Measurements from ENCODE around the gene DIAPH2. TPM values are rescaled to one million over a fixed set of nuclear protein-coding genes. Genes with fewer than 3 reads are reported as not detected.

Gene DIAPH2
- total and polyA plus RNA-seq, 9 of the 15 experiments (the other 6 are each of a cell fraction or from before 2014, with no cell fraction given): 0.01 to 0.18 (median 0.07) TPM; not detected in 1

DNA sequence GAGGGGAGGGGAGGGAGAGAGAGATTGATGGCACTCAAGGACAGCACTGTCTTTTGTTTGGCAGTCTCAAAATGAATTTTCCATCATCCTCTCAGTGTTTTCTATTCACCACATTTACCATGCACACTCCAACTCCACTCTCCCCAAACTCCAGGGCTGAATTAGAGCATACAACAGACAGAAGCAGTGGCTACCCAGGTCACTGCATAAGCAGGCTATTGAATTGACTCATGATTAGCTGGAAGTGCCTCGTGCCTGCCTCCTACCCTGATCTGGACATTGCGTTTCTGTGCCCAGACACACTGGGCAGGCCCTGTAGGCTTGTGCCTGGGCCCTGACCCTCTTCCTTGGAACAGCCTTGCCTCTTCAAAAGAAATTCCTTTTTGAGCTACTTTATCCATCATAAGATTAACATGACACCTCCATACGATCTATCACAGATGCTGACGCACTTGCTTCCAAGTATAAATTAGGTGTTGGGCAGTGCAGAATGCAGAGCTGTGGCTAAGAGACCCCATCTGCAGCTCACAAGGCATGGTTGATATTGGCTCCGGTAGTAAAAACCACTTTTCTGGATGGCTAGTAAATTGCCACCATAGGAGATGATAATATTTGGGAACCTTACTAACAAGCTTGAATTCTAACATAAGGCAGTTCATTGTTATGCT lies 952.0 kb downstream of the DIAPH2 start:
- Histone ChIP-seq H3K9me3 (replicated peaks; ENCODE audit: control insufficient read depth, insufficient read depth, low read depth, low read length) (no peaks in the 10 kb centered on the region), H4K20me1 (replicated peaks; ENCODE audit: control insufficient read depth, insufficient read depth, low read length) (no peaks in the 10 kb centered on the region), H3K27me3 (ENCODE audit: control insufficient read depth in 2 of 2, insufficient read depth in 2 of 2, low read length in 2 of 2) (no peaks in the 10 kb centered on the region), H3K36me3 (ENCODE audit: control insufficient read depth, insufficient read depth, low read length) (no peaks in the 10 kb centered on the region), H2AFZ (ENCODE audit: low read depth, low read length) (no peak overlapping the region), H3K9me1 (ENCODE audit: control insufficient read depth, insufficient read depth, low read length) (no peaks in the 10 kb centered on the region), H3K4me3 (no peak overlapping the region), H3K4me1 (replicated peaks in 1 of 2; ENCODE audit: control insufficient read depth in 2 of 2, insufficient read depth in 2 of 2, low read length in 2 of 2) (no peaks in the 10 kb centered on the region), H3K4me2 (ENCODE audit: insufficient read depth, low read length) (no peak overlapping the region), H3K79me2 (ENCODE audit: control insufficient read depth, insufficient read depth, low read length) (no peaks in the 10 kb centered on the region), H3K27ac (ENCODE audit: extremely low read depth, low read depth, low read length) (no peak overlapping the region), H3K9ac (ENCODE audit: insufficient read depth in 1 of 2, low read depth in 2 of 2, low read length in 2 of 2) (no peak overlapping the region)
- no peak for TF ChIP-seq RAD21 (CRISPR knock-in tag; conservative IDR thresholded peaks at IDR 0.05 in 1 of 2, IDR thresholded peaks at IDR 0.05 in 1 of 2)
- TF ChIP-seq, protein P1, sequence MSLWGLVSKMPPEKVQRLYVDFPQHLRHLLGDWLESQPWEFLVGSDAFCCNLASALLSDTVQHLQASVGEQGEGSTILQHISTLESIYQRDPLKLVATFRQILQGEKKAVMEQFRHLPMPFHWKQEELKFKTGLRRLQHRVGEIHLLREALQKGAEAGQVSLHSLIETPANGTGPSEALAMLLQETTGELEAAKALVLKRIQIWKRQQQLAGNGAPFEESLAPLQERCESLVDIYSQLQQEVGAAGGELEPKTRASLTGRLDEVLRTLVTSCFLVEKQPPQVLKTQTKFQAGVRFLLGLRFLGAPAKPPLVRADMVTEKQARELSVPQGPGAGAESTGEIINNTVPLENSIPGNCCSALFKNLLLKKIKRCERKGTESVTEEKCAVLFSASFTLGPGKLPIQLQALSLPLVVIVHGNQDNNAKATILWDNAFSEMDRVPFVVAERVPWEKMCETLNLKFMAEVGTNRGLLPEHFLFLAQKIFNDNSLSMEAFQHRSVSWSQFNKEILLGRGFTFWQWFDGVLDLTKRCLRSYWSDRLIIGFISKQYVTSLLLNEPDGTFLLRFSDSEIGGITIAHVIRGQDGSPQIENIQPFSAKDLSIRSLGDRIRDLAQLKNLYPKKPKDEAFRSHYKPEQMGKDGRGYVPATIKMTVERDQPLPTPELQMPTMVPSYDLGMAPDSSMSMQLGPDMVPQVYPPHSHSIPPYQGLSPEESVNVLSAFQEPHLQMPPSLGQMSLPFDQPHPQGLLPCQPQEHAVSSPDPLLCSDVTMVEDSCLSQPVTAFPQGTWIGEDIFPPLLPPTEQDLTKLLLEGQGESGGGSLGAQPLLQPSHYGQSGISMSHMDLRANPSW (CRISPR knock-in tag; IDR thresholded peaks at IDR 0.05): no peak
- no peak for TF ChIP-seq ZNF41 (CRISPR knock-in tag; conservative IDR thresholded peaks at IDR 0.05)
- no peak for TF ChIP-seq CCNT2 (IDR thresholded peaks at IDR 0.05; ENCODE audit: borderline replicate concordance, extremely low read depth, insufficient read length, low read depth, low read length)
- no peak for TF ChIP-seq MTF1 (CRISPR knock-in tag; IDR thresholded peaks at IDR 0.05; ENCODE audit: borderline replicate concordance)
- no peak for TF ChIP-seq KLF10 (CRISPR knock-in tag; IDR thresholded peaks at IDR 0.05)
- no peak for TF ChIP-seq ZSCAN29 (IDR thresholded peaks at IDR 0.05)
- no peak for TF ChIP-seq KAT2B (IDR thresholded peaks at IDR 0.05; ENCODE audit: low read depth, low read length)
- no peak for TF ChIP-seq DIDO1 (tag; IDR thresholded peaks at IDR 0.05; ENCODE audit: low read depth)
- no peak for TF ChIP-seq NR2F6 (CRISPR knock-in tag; IDR thresholded peaks at IDR 0.05)
- CTCF ChIA-PET (ENCODE audit: low intra/inter-chr PET ratio): no interaction called here
- WGBS (ENCODE audit: insufficient coverage, low coverage, missing lambda C conversion rate): 0% methylated on average over 5 of the region's 5 CpGs
- FAIRE-seq (no peak), DNase-seq (ENCODE audit: extremely low read depth in 1 of 4, low spot score in 3 of 4) (no peak), ATAC-seq (no peak)
- BruUV-seq (replicated peaks): no TSS peak
- intact Hi-C loops (cut with micrococcal nuclease): no loop called here
- POLR2A ChIA-PET: no interaction called here
- in situ Hi-C loops (cut with MboI): no loop called here
